ENCODE data around the gene BAHCC1.
"Not testable (repeated sequence)": the region's sequence is repeated elsewhere in the genome, so short reads cannot be mapped to it uniquely, and the experiment has no call there.

Gene BAHCC1

GRCh38 chr17:81411305-81411704, 16.0 kb downstream of the BAHCC1 start:
- no peak for DNase-seq (ENCODE audit: low read depth in 2 of 3, low spot score in 2 of 3)

- peak in 2 of 3 experiments; percentile 22 to 40 for DNase-seq (ENCODE audit: low read depth in 2 of 3, low spot score in 2 of 3)
These were observed 17.3 kb downstream of the BAHCC1 start for GRCh38 chr17:81412490-81413093.

- DNase-seq (ENCODE audit: low read depth in 2 of 3, low spot score in 2 of 3) = no peak
These were observed 18.4 kb downstream of the BAHCC1 start for GRCh38 chr17:81413497-81414135.

GRCh38 chr17:81414756-81415516, 19.7 kb downstream of the BAHCC1 start:
- no peak for DNase-seq (ENCODE audit: low read depth in 2 of 3, low spot score in 2 of 3)

GRCh38 chr17:81415681-81416080, 20.4 kb downstream of the BAHCC1 start:
- no peak for DNase-seq (ENCODE audit: low read depth in 2 of 3, low spot score in 2 of 3)

- no peak for DNase-seq (ENCODE audit: low read depth in 2 of 3, low spot score in 2 of 3)
These were observed 21.4 kb downstream of the BAHCC1 start for GRCh38 chr17:81416612-81417011.

GRCh38 chr17:81417049-81417878, 22.0 kb downstream of the BAHCC1 start:
- DNase-seq (ENCODE audit: low read depth in 2 of 3, low spot score in 2 of 3) = no peak

- no peak for DNase-seq (ENCODE audit: low read depth in 2 of 3, low spot score in 2 of 3)
These were observed 22.8 kb downstream of the BAHCC1 start for GRCh38 chr17:81417879-81418709.

GRCh38 chr17:81418710-81419318, 23.6 kb downstream of the BAHCC1 start:
- DNase-seq (ENCODE audit: low read depth in 2 of 3, low spot score in 2 of 3) = no peak

GRCh38 chr17:81419319-81419885, 24.1 kb downstream of the BAHCC1 start:
- DNase-seq (ENCODE audit: low read depth in 2 of 3, low spot score in 2 of 3) = no peak

GRCh38 chr17:81419886-81420768, 24.9 kb downstream of the BAHCC1 start:
- no peak for DNase-seq (ENCODE audit: low read depth in 2 of 3, low spot score in 2 of 3)

- no peak for DNase-seq (ENCODE audit: low read depth in 2 of 3, low spot score in 2 of 3)
These were observed 25.7 kb downstream of the BAHCC1 start for GRCh38 chr17:81420769-81421462.

- no peak for DNase-seq (ENCODE audit: low read depth in 2 of 3, low spot score in 2 of 3)
These were observed 27.8 kb downstream of the BAHCC1 start for GRCh38 chr17:81422776-81423697.

- DNase-seq (ENCODE audit: low read depth in 2 of 3, low spot score in 2 of 3) = no peak
These were observed 28.4 kb downstream of the BAHCC1 start for GRCh38 chr17:81423698-81424071.

GRCh38 chr17:81424151-81425017, 29.1 kb downstream of the BAHCC1 start:
- no peak for DNase-seq (ENCODE audit: low read depth in 2 of 3, low spot score in 2 of 3)

GRCh38 chr17:81425041-81425440, 29.8 kb downstream of the BAHCC1 start:
- DNase-seq (ENCODE audit: low read depth in 2 of 3, low spot score in 2 of 3) = not testable (repeated sequence)

All from activated CD8-positive, alpha-beta memory T cell treated with anti-CD3 and anti-CD28 coated beads for 48 hours (primary cell).